Neutrophil (primary cell): Measurements from ENCODE around the gene OBP2A.

Experiments used
- H3K27ac ChIP-seq: fragments of 200-600 bp; sonication (generic); 2 replicates; pipeline ENCODE4 v1.5.1; 2016; ENCODE audit warnings: mild to moderate bottlenecking, moderate library complexity
- H3K27me3 ChIP-seq: fragments of 200-600 bp; sonication (generic); 2 replicates; pipeline ENCODE4 v1.6.0; 2016; ENCODE audit warnings: mild to moderate bottlenecking
- H3K36me3 ChIP-seq: fragments of 200-600 bp; sonication (generic); 2 replicates; pipeline ENCODE4 v1.5.1; 2017
- H3K4me1 ChIP-seq, 2 experiments: fragments of 200-600 bp in 1 of 2; sonication (generic) in 1 of 2; 1 replicate in 1 of 2; 2 replicates in 1 of 2; pipeline versions ENCODE4 v1.5.1 to v1.6.1; 2013 to 2016; ENCODE audit warnings: low read depth in 1 of 2, low read length in 1 of 2, mild to moderate bottlenecking in 1 of 2, moderate library complexity in 1 of 2; ENCODE audit not compliant: control insufficient read depth in 1 of 2, insufficient read depth in 1 of 2
- H3K4me3 ChIP-seq, 2 experiments: fragments of 200-600 bp in 1 of 2; sonication (generic) in 1 of 2; 1 replicate in 1 of 2; 2 replicates in 1 of 2; pipeline ENCODE4 v1.5.1; 2013 to 2016; ENCODE audit warnings: low read depth in 1 of 2, low read length in 1 of 2, mild to moderate bottlenecking in 1 of 2, moderate library complexity in 1 of 2
- H3K9me3 ChIP-seq: fragments of 200-600 bp; sonication (generic); 2 replicates; pipeline ENCODE4 v1.5.1; 2016
- TF ChIP-seq, protein P1 (sequence below): fragments of 200-600 bp; sonication (generic); IDR thresholded peaks from 2 replicates; pipeline ENCODE4 v1.5.1; 2016; ENCODE audit warnings: antibody characterized with exemption

The OBP2A gene

DNA sequence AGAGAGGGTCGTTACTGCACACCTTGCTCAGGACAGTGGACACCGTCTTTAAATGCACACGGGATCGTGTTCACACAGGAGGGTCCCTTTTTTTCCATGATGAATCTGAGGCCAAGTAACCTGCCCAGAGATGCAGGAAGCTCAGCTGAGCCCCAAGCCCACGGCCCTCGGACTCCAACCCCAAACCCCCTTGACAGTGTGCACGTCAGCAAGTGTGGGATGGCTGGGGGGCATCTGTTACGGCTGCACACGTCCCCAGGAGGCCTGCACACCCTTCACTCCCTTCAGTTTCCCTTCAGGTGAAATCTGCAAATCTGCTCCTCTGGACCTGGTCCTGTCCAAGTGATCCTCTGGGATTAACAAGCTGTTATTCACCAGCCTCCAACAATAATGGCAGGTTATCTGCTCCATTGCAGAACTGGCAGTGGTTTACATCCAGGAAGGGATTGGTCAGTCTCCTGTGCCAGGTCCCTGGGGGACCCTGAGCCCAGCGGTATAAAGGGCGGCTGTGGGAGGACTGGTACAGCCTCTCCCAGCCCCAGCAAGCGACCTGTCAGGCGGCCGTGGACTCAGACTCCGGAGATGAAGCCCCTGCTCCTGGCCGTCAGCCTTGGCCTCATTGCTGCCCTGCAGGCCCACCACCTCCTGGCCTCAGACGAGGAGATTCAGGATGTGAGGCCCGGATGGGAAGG is 24.9 kb upstream of the OBP2A start, which contains the start of gene LCN1:
LCN1 (plus strand) TSS at position 525 of the 692 bp plus-strand sequence; CDS start at position 583, 58 bp downstream.
- Histone ChIP-seq H3K4me1 (no peaks in the 10 kb centered on the region), H3K4me3 (no peak within 1 kb of the TSS), H3K27me3 (peaks cover 33% of the 10 kb centered on the region), H3K36me3 (no peaks in the 10 kb centered on the region), H3K27ac (no peak within 1 kb of the TSS), H3K9me3 (no peaks in the 10 kb centered on the region)
- TF ChIP-seq, protein P1, sequence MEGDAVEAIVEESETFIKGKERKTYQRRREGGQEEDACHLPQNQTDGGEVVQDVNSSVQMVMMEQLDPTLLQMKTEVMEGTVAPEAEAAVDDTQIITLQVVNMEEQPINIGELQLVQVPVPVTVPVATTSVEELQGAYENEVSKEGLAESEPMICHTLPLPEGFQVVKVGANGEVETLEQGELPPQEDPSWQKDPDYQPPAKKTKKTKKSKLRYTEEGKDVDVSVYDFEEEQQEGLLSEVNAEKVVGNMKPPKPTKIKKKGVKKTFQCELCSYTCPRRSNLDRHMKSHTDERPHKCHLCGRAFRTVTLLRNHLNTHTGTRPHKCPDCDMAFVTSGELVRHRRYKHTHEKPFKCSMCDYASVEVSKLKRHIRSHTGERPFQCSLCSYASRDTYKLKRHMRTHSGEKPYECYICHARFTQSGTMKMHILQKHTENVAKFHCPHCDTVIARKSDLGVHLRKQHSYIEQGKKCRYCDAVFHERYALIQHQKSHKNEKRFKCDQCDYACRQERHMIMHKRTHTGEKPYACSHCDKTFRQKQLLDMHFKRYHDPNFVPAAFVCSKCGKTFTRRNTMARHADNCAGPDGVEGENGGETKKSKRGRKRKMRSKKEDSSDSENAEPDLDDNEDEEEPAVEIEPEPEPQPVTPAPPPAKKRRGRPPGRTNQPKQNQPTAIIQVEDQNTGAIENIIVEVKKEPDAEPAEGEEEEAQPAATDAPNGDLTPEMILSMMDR: no peak

DNA sequence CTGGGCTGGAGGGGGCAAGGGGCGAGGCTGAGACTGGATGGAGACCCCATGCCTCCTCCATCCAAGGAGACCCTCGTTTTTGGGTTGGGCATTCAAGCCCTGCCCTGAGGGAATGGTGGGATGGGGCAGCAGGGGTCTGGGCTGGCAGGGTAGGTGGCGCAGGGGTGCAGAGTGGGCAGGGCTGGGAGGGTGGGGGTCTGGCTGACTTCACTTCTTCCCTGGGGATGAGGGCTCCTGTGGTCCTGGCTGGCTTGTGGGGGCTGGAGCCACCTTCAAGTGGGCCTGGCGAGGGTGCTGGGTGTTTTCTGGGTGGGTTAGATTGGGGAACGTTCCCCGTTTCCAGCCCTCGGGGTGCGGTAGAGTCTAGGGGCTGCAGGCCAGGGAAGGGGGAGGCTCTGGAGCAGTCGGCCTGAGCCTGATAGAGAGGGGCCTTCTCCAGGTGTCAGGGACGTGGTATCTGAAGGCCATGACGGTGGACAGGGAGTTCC is 24.3 kb upstream of the OBP2A start:
- TF ChIP-seq, protein P1: no peak
- Histone ChIP-seq H3K27ac (no peak overlapping the region), H3K9me3 (no peaks in the 10 kb centered on the region), H3K4me1 (no peaks in the 10 kb centered on the region), H3K4me3 (no peak overlapping the region), H3K36me3 (no peaks in the 10 kb centered on the region), H3K27me3 (peaks cover 27% of the 10 kb centered on the region)

DNA sequence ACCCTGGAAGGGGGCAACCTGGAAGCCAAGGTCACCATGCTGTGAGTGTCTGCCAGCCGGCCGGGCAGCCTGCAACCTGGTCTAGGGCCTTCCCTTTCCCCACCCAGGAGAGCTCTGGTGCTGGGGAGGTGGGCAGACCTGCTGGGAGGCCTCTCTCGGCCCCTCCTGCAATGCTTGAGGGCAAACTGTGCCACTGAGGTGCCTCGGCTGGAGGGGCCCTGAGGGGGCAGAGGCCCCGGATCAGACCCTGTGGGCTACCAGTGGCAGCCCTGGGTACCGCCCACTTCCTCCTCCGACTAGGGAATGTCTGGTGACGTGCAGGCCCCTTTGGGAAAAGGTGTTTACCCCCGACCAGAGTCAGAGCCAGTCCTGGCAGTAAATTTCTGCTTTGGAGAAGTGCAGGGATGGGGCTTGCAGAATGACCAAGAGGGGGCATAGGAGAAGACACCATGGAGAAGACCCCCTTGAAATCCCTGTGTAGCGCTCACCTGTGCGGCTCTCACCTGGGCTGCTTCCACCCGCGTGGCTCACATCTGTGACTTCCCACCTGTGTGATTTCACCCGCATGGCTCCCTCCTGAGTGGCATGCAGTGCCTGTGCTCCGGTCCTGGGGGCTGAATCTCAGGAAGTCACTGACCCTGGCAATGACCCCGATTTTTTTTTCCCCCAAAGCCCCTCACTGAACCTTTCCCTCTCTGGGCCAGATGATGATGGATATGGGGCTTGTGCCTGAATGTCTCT is 23.6 kb upstream of the OBP2A start:
- no peaks in the 10 kb centered on the region for H3K9me3 ChIP-seq
- no peak overlapping the region for H3K27ac ChIP-seq
- H3K36me3 ChIP-seq: no peaks in the 10 kb centered on the region
- peaks cover 20% of the 10 kb centered on the region for H3K27me3 ChIP-seq
- TF ChIP-seq, protein P1: no peak
- H3K4me1 ChIP-seq: no peaks in the 10 kb centered on the region
- H3K4me3 ChIP-seq: no peak overlapping the region

DNA sequence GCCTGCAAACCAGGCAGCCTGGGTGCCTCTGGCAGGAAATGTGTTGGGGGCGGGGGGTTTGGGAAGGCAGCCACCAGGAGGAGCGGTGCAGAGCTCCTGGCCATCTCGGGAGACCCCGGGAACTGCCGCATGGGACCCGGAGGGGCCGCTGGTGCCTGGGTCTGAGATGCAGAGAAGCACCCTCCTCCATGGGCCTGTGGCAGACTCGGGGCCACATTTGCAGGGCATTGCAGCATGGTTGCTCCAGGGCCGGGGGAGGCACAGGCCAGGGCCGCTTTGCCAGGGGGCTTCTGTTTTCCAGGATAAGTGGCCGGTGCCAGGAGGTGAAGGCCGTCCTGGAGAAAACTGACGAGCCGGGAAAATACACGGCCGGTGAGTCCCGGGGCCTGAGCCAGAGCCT is 23.0 kb upstream of the OBP2A start:
- Histone ChIP-seq H3K4me1 (no peaks in the 10 kb centered on the region), H3K27ac (no peak overlapping the region), H3K4me3 (no peak overlapping the region), H3K9me3 (no peaks in the 10 kb centered on the region), H3K27me3 (peaks cover 14% of the 10 kb centered on the region), H3K36me3 (no peaks in the 10 kb centered on the region)
- TF ChIP-seq, protein P1: no peak

DNA sequence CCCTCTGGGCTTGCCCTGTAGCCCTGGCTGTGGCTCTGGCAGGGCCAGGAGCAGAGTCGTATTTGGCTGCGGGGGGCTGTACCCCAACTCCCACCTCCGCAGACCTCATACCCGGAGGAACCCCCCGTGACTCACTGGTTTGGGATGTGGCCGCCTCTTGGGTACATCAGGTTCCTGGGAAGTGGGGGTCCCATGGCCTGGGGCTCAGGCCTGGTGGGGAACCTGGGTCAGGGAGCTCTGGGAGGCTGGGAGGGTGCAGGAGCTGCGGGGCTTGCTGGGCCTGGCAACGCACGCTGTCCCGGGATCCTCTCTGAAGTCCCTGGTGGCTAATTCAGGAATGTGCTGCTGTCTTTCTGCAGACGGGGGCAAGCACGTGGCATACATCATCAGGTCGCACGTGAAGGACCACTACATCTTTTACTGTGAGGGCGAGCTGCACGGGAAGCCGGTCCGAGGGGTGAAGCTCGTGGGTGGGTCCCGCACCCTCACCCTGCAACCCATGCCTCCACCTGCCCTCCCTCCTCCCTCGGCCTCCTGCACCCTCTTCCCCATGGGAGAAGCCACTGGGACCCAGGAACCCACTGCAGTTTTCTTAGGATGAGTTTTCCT is 22.3 kb upstream of the OBP2A start:
- Histone ChIP-seq H3K36me3 (no peaks in the 10 kb centered on the region), H3K27ac (no peak overlapping the region), H3K4me1 (no peaks in the 10 kb centered on the region), H3K9me3 (no peaks in the 10 kb centered on the region), H3K27me3 (peaks cover 7% of the 10 kb centered on the region), H3K4me3 (no peak overlapping the region)
- TF ChIP-seq, protein P1: no peak
